ENCODE data around the gene TRAF7. TPM values are rescaled to one million over a fixed set of nuclear protein-coding genes. Genes with fewer than 3 reads are reported as not detected.
"Not testable (repeated sequence)": the region's sequence is repeated elsewhere in the genome, so short reads cannot be mapped to it uniquely, and the experiment has no call there.

TRAF7 gene
- 68.0 and 111 TPM in 2 replicates for total RNA-seq (2014; rRNA removed; shearing (Covaris generic); ENCODE audit: low replicate concordance)

DNA sequence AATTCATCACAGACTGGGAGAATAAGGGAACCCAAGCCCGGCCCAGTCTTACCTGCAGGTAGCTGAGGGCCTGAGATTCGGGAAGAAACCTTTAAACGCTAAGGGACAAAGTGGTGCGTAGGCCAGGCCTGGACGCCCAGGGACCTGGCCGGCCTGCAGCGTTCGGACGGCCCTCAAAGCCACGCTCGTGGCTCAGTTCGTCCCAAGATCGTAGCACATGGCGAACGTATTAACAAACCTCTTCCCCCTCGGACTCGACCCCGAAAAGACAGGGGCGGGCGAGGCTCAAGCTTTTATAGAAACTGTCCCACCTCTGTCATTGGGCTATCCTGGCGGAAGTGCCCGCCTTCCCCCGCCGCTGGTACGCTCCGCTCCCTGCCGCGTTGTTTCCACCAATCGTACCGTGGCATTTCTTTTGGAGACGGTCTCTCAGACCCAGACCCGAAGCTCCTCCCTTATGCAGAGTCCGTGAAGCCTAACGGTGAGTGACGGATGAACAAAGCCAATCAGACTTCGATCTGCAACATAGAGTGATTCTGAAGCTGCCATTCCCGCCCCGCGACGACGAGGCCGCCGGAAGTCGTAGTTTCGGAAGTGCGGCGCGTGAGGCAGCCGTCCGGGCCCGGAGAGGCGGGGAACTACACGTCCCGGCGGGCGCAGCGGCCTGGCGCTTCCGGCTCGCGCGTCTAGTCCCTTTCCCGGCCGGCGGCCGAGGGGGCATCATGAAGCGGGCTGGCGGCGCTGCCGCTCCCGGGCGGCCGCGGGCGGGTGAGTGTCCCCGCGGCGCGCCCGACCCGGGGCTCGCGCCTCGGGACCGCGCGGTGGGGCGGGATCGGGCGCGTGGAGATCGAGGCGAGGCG is at the start of gene TRAF7:
TRAF7 (plus strand) TSS at position 692 of the 860 bp plus-strand sequence. CDS start 8,139 bp downstream, outside the sequence.
- peak within 1 kb of the TSS; percentile 92 for H3K4me3 ChIP-seq
- H3K27me3 ChIP-seq: no peaks in the 10 kb centered on the region
- H3K9me3 ChIP-seq: no peaks in the 10 kb centered on the region
- peak; percentile 100 for DNase-seq
- peaks cover 75% of the 10 kb centered on the region for H3K36me3 ChIP-seq

DNA sequence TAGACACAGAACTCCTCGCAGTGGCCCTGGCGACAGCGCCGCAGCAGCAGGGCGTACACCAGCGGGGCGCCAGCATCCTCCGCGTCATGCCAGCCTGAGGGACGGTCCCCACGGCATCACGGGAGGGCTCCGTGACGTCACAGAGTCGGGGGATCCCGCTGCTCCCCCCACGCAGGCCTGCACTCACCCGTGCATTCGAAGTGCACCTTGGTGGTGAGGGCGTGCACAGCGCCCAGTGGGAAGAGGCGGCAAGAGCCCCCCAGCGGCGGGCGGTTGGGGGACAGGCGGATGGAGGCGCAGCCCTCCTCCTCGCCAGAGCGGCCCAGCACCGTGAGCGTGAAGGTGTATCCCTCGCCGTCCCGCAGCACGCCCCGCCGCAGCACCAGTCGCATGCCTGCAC is 49.4 kb upstream of the TRAF7 start:
- DNase-seq, H3K27me3 ChIP-seq, H3K9me3 ChIP-seq, H3K4me3 ChIP-seq: not testable (repeated sequence)
- peaks cover 27% of the 10 kb centered on the region for H3K36me3 ChIP-seq

DNA sequence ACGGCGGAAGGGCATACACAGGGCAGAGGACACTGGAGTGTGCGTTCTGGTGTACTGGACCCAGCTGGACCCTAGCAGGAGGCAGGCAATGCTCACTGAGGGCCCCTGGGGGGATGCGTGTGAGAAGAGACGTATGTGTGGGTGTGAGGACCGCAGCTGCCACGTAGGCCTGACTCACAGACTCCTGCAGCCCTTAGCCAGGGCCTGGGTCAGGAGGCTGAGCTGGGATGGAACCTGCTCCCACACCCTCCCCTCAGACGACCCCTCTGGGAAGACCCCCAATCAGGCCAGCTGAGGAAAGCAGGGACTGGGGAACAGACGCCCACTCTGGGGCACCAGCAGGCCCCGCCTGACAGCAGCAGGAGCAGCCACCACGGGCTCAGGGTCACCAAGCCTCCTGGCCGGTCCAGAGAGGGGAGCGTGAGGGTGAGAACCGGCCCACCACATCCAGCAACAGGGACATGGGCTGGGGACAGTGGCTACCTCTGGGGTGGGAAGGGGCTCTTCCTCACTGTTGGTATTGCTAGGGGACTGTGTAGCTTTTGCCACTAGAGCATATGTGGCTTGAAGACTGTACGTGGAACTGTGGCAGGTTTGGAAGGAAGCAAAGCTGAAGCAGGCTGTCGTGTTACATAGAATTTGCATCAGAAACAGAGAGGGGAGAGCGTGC is 48.3 kb upstream of the TRAF7 start:
- DNase-seq: peak; percentile 75
- peaks cover 23% of the 10 kb centered on the region for H3K36me3 ChIP-seq
- H3K27me3 ChIP-seq, H3K4me3 ChIP-seq, H3K9me3 ChIP-seq: not testable (repeated sequence)

DNA sequence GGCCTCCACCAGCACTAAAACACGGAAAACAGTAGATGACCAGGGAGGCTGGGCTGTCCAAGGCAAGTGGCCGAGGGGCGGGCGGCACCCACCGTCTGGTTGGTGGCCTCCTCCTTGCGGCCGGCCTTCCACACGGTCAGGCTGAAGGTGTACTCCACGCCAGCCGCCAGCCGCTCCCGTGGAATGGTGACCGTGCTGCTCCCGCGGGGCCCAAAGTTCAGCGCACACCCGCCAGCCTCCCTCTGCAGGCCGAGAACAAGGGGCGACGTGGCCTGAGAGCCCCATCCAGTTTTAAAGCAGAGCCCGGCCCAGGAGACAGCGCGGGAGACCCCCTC is 47.8 kb upstream of the TRAF7 start:
- peaks cover 20% of the 10 kb centered on the region for H3K36me3 ChIP-seq
- H3K9me3 ChIP-seq, H3K4me3 ChIP-seq, H3K27me3 ChIP-seq, DNase-seq: not testable (repeated sequence)

DNA sequence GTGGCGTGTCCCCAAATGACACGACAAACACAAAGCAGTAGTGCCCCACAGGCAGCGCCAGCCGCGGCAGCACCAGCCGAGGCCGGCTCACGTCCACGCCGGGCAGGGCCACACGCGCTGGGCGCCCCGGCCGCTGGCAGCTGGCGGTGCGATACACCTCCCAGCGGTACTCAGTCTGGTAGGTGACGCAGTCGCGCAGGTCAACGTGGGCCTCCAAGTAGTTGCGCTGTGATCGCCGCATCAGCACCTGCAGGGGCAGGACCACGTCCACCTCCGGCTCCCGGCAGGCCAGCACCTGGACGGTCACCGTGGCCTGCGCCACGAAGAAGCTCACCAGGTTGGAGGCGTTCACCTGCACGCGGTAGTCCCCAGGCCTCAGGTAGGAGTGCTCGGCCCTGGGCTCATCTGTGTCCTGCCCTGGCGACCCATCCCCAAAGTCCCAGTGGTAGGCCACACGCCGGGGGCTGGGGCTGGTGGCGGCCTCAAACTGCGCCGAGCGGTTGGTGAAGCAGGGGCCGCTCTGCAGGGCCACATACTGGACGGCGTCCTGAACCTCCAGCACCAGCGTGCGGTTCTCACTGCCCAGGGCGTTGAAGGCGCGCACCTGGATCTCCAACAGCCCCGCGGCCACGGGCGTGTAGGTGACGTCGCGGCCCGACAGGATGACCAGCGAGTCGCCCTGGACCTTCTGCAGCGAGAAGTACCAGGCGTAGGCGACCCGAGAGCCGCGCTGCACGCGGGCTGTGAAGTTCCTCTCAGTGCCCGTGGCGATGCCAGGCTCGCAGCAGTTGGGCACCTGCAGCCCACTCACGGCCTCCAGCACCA is 46.9 kb upstream of the TRAF7 start:
- not testable (repeated sequence) for H3K27me3 ChIP-seq, H3K9me3 ChIP-seq
- H3K36me3 ChIP-seq: peaks cover 16% of the 10 kb centered on the region; the same call in 1 of the 2 replicates

GRCh38 chr16:2109271-2109580 is 46.4 kb upstream of the TRAF7 start:
- peaks cover 16% of the 10 kb centered on the region; the same call in 1 of the 2 replicates for H3K36me3 ChIP-seq
- DNase-seq, H3K4me3 ChIP-seq, H3K9me3 ChIP-seq, H3K27me3 ChIP-seq: not testable (repeated sequence)

More for the DNA sequence above, 46.9 kb upstream of the TRAF7 start:
- not testable (repeated sequence) for DNase-seq, H3K4me3 ChIP-seq

GRCh38 chr16:2109872-2110271 is 45.7 kb upstream of the TRAF7 start:
- H3K36me3 ChIP-seq: peaks cover 16% of the 10 kb centered on the region; the same call in 1 of the 2 replicates
- H3K27me3 ChIP-seq, DNase-seq, H3K9me3 ChIP-seq, H3K4me3 ChIP-seq: not testable (repeated sequence)

DNA sequence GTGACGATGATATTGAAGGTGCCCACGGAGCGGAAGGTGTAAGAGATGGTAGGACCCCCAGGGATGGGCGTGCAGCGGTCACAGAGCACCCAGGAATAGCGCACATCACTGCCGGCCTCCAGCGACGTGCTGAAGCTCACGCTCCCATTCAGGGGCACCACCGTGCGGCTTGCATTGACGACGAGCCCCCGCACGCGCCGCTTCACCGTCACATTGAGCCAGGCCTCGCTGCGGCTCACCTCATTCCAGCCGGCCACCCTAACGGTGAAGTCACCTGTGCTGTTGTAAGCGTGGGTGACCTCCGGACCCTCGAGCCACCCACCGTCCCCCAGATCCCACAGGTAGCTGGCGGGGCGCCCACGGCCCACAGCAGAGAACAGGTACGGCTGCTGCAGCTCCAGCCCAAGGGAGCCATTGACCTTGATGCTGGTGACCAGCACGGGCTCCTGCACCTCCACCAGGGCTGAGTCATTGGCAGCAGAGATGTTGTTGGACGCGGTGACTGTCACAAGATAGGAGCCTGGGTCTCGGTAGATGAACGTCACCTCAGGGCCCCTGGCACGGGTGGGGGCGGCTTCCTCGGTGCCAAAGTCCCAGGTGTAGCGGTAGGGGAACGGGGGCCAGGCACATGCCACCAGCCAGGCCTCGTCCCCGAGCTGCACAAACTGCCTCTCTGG is 45.1 kb upstream of the TRAF7 start:
- peaks cover 19% of the 10 kb centered on the region; the same call in 1 of the 2 replicates for H3K36me3 ChIP-seq

DNA sequence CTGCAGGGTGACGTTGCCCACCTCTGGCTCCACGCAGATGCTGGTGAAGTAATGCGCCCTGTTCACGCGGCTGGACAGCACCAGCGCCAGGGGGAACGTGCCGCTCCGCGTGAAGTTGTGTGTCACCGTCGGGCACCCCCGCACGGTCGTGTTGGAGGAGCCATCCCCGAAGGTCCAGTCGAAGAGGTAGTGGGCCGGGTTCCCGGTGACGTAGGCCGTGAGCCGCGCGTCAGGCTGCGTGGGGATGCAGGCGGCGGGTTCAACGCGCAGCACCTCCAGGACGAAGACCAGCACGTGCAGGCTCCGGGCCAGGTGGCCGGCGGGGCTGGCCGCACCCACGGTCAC is 44.6 kb upstream of the TRAF7 start:
- H3K36me3 ChIP-seq: peaks cover 19% of the 10 kb centered on the region; the same call in 1 of the 2 replicates
- H3K9me3 ChIP-seq, DNase-seq: not testable (repeated sequence)

More for the DNA sequence above, 45.1 kb upstream of the TRAF7 start:
- DNase-seq, H3K27me3 ChIP-seq, H3K9me3 ChIP-seq, H3K4me3 ChIP-seq: not testable (repeated sequence)

DNA sequence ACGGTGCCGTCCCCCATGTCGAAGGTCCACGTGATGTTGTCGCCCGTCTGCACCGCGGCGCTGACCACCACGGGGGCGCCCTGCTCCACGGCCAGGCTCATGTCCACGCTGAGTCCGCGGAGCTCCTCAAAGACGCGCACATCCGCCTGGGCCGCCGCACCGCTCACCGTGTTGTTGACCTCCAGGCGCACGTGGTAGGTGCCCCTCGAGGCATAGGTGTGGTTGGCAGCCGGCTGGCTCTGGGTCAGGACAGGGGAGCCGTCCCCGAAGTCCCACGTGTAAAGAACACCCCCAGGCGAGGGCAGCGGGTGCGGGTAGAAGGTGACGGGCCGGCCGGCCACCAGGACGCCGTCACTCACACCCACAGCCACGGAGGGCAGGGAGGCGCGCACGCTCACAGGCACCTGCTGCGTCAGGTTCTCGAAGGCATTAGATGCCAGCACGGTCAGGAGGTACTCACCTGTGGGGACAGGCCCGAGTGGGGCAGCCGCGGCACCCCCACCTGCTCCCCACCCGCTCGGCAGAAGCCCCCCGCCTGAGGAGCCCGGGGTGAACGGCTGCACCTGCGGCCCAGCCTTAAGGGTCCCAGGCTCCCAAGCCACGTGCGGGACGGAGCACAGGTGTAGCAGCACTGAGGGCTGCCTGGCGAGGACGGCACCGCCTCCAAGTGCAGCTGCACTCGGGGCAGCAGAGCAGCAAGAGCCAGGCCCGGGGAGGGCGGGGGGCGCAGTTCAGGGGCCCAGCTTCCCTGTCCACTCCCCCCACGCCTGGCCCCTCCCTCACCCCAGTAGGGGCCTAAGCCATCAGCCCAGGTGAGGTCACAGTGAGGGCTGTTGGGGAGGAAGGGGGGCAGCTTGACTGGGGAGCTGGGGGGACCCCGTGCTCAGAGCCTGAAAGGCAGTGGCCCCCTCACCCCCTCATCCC is 43.9 kb upstream of the TRAF7 start:
- H3K4me3 ChIP-seq, H3K9me3 ChIP-seq, H3K27me3 ChIP-seq, DNase-seq: not testable (repeated sequence)
- peaks cover 22% of the 10 kb centered on the region for H3K36me3 ChIP-seq

More for the DNA sequence above, 44.6 kb upstream of the TRAF7 start:
- not testable (repeated sequence) for H3K27me3 ChIP-seq, H3K4me3 ChIP-seq

GRCh38 chr16:2112539-2113106 is 43.0 kb upstream of the TRAF7 start:
- H3K27me3 ChIP-seq, DNase-seq, H3K4me3 ChIP-seq, H3K9me3 ChIP-seq: not testable (repeated sequence)
- H3K36me3 ChIP-seq: peaks cover 17% of the 10 kb centered on the region

GRCh38 chr16:2114225-2114624 is 41.4 kb upstream of the TRAF7 start:
- not testable (repeated sequence) for H3K4me3 ChIP-seq, DNase-seq, H3K27me3 ChIP-seq, H3K9me3 ChIP-seq
- H3K36me3 ChIP-seq: peaks cover 11% of the 10 kb centered on the region

DNA sequence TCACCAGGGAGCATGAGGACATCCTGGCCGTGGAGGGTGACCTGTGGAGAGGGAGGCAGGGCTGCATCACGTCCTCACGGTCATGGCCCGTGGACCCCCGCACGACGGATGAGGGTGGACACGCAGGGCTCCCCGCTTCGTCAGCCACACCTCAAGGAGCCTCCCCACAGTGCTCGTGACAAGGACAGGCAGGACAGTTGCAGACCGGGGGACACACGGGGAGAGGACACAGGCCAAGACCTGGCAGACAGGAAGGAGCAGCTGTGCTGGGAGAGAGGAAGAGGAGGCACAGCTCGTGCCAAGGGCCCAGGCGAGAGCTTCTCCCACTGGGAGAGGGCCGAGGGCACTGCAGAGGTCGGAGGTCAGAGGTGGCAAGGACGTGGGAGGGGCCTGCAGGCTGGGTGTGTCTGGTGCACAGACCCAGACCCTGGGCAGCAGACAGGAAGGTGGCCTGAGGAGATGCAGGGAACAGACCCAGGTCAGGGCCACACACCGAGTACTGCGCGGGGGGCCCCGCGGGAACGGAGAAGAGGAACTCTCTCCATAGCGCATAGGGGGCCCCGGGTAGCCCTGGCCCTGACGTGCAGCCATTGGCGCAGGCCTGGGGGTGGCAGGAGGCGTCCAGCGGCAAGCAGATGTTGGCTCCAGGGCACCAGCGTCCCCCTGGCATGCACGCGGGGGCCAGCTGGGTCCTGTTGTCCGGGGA is 40.5 kb upstream of the TRAF7 start:
- H3K27me3 ChIP-seq: not testable (repeated sequence)

GRCh38 chr16:2115591-2115973 is 40.0 kb upstream of the TRAF7 start:
- Histone ChIP-seq H3K9me3 (no peaks in the 10 kb centered on the region), H3K36me3 (peaks cover 10% of the 10 kb centered on the region), H3K4me3 (no peak overlapping the region), H3K27me3 (no peaks in the 10 kb centered on the region)
- no peak for DNase-seq

More for the DNA sequence above, 40.5 kb upstream of the TRAF7 start:
- H3K4me3 ChIP-seq, H3K9me3 ChIP-seq, DNase-seq: not testable (repeated sequence)
- H3K36me3 ChIP-seq: peaks cover 10% of the 10 kb centered on the region

DNA sequence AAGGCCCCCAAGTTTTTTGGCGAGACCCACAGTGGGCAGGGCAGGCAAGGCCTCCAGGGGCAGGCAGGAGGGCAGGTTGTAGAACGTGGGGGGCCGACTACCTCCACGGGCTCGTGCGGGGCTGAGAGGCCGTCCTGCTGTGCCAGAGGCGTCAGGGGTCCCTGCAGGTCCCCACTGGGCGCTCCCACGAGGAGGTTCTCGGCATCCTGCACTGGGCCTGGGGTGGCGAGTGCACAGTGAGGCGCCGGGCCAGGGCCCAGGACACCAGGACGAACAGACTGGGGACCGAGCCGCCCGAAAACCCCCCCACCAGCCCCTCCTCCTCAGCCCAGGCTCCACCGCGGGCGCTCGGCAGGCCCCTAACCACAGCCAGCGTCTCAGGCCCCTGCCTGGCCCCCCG is 39.2 kb upstream of the TRAF7 start:
- not testable (repeated sequence) for H3K9me3 ChIP-seq, H3K4me3 ChIP-seq, DNase-seq, H3K36me3 ChIP-seq, H3K27me3 ChIP-seq
